Measurements from ENCODE around the gene AGBL4.
"Not testable (repeated sequence)": the region's sequence is repeated elsewhere in the genome, so short reads cannot be mapped to it uniquely, and the experiment has no call there.

AGBL4 gene

GRCh38 chr1:49346767-49347349 is 676.9 kb downstream of the AGBL4 start:
- WGBS: 83% methylated on average over 2 of the region's 2 CpGs
- H3K9me3 ChIP-seq (ENCODE audit: insufficient read depth, low read depth, low read length): peaks cover 85% of the 10 kb centered on the region
- no peaks in the 10 kb centered on the region for H3K4me1 ChIP-seq (ENCODE audit: insufficient read depth, low read length)
- no peaks in the 10 kb centered on the region for H3K36me3 ChIP-seq (ENCODE audit: insufficient read depth, low read length)
- H3K4me3 ChIP-seq (ENCODE audit: low read length): no peak overlapping the region
- no peak overlapping the region for H3K27ac ChIP-seq (ENCODE audit: low read depth, low read length)
- no peaks in the 10 kb centered on the region for H3K27me3 ChIP-seq (ENCODE audit: insufficient read depth, low read length)
- H3K9ac ChIP-seq (ENCODE audit: low read depth, low read length): no peak overlapping the region

GRCh38 chr1:49340576-49340975 is 683.2 kb downstream of the AGBL4 start:
- Histone ChIP-seq H3K9me3 (ENCODE audit: insufficient read depth, low read depth, low read length) (peaks cover 95% of the 10 kb centered on the region), H3K4me1 (ENCODE audit: insufficient read depth, low read length) (no peaks in the 10 kb centered on the region), H3K9ac (ENCODE audit: low read depth, low read length) (no peak overlapping the region), H3K4me3 (ENCODE audit: low read length) (no peak overlapping the region), H3K36me3 (ENCODE audit: insufficient read depth, low read length) (no peaks in the 10 kb centered on the region), H3K27me3 (ENCODE audit: insufficient read depth, low read length) (no peaks in the 10 kb centered on the region), H3K27ac (ENCODE audit: low read depth, low read length) (no peak overlapping the region)
- 85% methylated on average over 2 of the region's 2 CpGs for WGBS

DNA sequence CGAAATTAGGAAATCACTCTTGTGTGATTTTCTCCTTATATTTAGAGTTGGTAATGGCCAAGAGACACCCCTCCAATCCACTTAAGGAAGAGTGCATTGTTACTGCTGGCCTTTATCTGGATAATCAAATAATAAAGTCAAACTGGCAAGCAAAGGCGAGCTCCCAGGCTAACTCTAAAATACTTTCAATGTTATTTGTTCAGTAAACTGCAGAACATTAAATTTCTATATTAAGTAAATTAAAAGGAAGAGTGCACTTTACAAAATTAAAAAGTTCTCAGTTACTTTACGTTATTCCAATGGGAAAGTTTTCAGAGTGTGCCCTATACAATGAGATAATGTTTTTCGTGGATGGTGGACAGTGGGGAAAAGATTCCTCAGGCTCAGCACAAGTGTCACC is 684.7 kb downstream of the AGBL4 start:
- 69% methylated on average over 2 of the region's 4 CpGs for WGBS
- Histone ChIP-seq H3K4me1 (ENCODE audit: insufficient read depth, low read length) (no peaks in the 10 kb centered on the region), H3K27me3 (ENCODE audit: insufficient read depth, low read length) (no peaks in the 10 kb centered on the region), H3K27ac (ENCODE audit: low read depth, low read length) (no peak overlapping the region), H3K9ac (ENCODE audit: low read depth, low read length) (no peak overlapping the region), H3K36me3 (ENCODE audit: insufficient read depth, low read length) (no peaks in the 10 kb centered on the region), H3K9me3 (ENCODE audit: insufficient read depth, low read depth, low read length) (peaks cover 93% of the 10 kb centered on the region), H3K4me3 (ENCODE audit: low read length) (no peak overlapping the region)

GRCh38 chr1:49337251-49337650 is 686.5 kb downstream of the AGBL4 start:
- H3K9ac ChIP-seq (ENCODE audit: low read depth, low read length): no peak overlapping the region
- peaks cover 89% of the 10 kb centered on the region for H3K9me3 ChIP-seq (ENCODE audit: insufficient read depth, low read depth, low read length)
- H3K27me3 ChIP-seq (ENCODE audit: insufficient read depth, low read length): no peaks in the 10 kb centered on the region
- no peaks in the 10 kb centered on the region for H3K4me1 ChIP-seq (ENCODE audit: insufficient read depth, low read length)
- H3K36me3 ChIP-seq (ENCODE audit: insufficient read depth, low read length): no peaks in the 10 kb centered on the region
- no peak overlapping the region for H3K27ac ChIP-seq (ENCODE audit: low read depth, low read length)
- WGBS: 90% methylated on average over 1 of the region's 1 CpG
- no peak overlapping the region for H3K4me3 ChIP-seq (ENCODE audit: low read length)

DNA sequence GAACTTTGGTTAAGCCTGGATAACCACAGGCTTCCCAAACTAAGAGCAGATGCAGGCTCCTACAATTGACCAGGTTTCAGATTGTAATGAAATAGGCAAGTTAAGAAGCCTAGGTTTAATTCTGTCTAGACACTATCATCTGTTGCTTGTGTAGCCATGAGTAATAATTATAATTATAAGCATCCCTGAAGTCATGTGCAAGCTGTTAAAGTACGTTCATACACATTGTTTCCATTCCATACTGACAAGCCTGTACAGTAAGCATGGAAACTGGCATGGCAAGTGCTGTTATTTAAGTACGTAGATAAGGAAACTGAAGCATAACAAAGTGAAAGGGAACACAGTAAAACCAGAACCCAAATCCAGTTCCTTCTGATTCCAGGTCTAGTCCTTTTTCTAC is 689.8 kb downstream of the AGBL4 start:
- Histone ChIP-seq H3K36me3 (ENCODE audit: insufficient read depth, low read length) (no peaks in the 10 kb centered on the region), H3K27me3 (ENCODE audit: insufficient read depth, low read length) (no peaks in the 10 kb centered on the region), H3K4me1 (ENCODE audit: insufficient read depth, low read length) (no peaks in the 10 kb centered on the region), H3K27ac (ENCODE audit: low read depth, low read length) (no peak overlapping the region), H3K9me3 (ENCODE audit: insufficient read depth, low read depth, low read length) (peaks cover 81% of the 10 kb centered on the region), H3K9ac (ENCODE audit: low read depth, low read length) (no peak overlapping the region), H3K4me3 (ENCODE audit: low read length) (no peak overlapping the region)
- 100% methylated on average over 1 of the region's 2 CpGs for WGBS

DNA sequence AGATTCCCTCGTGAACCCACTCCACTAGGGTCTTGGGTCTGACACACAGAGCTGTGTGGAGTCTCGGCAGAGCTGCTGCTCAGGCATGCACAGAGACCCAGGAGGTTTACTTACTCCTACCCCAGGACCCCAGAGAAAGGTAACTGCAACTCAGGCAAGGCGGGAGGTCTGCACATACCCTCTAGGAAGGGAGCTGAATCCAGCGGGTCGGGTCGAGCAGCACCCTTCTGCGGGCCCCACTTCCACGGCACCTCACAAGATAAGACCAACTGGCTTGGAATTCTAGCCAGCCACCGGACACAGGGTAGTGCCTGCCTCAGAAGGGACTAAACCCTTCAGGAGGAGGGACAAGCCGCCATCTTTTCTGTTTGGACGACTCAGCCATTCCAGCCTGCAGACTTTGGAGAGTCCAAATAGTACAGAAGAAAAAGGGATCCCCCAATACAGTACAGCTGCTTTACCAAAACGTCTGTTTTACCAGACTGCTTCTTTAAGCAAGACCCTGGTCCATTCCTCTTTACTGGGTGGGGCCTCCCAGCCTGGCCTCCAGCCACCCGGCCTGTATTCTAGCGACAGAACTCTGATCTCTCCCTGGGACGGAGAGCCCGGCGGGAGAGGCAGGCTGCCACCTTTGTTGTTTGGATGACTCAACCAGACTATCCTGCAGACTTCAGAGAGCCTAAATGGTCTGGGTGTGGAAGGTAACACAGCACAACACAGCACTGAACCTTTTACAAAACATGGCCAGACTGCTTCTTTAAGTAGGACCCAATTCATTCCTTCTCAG is 692.5 kb downstream of the AGBL4 start:
- Histone ChIP-seq H3K27ac (ENCODE audit: low read depth, low read length) (no peak overlapping the region), H3K27me3 (ENCODE audit: insufficient read depth, low read length) (no peaks in the 10 kb centered on the region), H3K4me1 (ENCODE audit: insufficient read depth, low read length) (no peaks in the 10 kb centered on the region), H3K36me3 (ENCODE audit: insufficient read depth, low read length) (no peaks in the 10 kb centered on the region), H3K9me3 (ENCODE audit: insufficient read depth, low read depth, low read length) (peaks cover 82% of the 10 kb centered on the region), H3K4me3 (ENCODE audit: low read length) (no peak overlapping the region), H3K9ac (ENCODE audit: low read depth, low read length) (no peak overlapping the region)
- WGBS: 80% methylated on average over 17 of the region's 17 CpGs

DNA sequence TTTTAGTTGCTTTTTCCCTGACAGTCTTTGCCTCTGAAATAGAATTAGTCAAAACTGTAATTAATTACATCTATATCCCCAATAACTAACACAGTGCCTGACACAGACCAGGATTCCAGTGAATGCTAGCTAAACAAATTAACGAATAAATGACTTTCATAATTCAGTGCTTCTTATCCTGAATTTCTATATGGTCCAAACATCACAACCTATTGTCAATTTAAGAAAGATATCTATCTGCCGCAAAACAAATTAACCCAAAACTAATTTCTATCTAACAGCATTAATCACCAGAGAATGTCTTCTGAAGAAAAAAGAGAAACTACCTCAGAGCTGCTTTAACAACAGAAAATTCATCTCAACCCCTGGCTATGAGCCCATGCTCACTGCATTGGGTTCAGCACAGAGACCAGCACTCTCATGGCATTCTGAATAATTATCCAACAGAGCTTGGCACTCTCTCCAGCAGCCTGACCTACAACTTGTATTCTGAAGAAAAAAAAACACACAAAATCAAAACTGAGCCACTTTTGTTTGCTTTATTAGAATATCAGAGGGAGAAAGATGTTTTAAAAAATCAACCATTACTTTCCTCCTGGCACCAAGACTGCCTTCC is 699.7 kb downstream of the AGBL4 start:
- peaks cover 90% of the 10 kb centered on the region for H3K9me3 ChIP-seq (ENCODE audit: insufficient read depth, low read depth, low read length)
- no peaks in the 10 kb centered on the region for H3K27me3 ChIP-seq (ENCODE audit: insufficient read depth, low read length)
- H3K4me1 ChIP-seq (ENCODE audit: insufficient read depth, low read length): no peaks in the 10 kb centered on the region
- no peak overlapping the region for H3K4me3 ChIP-seq (ENCODE audit: low read length)
- 77% methylated on average over 2 of the region's 2 CpGs for WGBS
- no peak overlapping the region for H3K27ac ChIP-seq (ENCODE audit: low read depth, low read length)
- no peaks in the 10 kb centered on the region for H3K36me3 ChIP-seq (ENCODE audit: insufficient read depth, low read length)
- H3K9ac ChIP-seq (ENCODE audit: low read depth, low read length): no peak overlapping the region

DNA sequence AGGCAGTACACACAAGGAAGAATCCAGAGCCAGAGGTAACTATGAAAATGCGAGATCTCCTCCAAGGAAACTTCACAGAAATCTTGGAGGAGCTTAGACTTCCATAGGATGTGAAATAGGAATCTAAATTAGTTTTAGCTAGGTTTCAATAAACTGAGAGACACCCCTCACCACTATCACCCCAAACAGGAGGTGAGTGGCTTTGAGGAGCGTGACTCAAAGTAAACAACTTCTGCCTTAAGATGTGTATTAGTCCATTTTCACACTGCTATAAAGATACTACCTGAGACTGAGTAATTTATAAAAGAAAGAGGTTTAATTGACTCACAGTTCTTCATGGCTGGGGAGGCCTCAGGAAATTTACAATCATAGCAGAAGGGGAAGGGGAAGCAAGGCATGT is 703.3 kb downstream of the AGBL4 start:
- WGBS: 58% methylated on average over 1 of the region's 2 CpGs
- not testable (repeated sequence) for H3K27ac ChIP-seq (ENCODE audit: low read depth, low read length); H3K27me3 ChIP-seq (ENCODE audit: insufficient read depth, low read length); H3K4me3 ChIP-seq (ENCODE audit: low read length); H3K4me1 ChIP-seq (ENCODE audit: insufficient read depth, low read length); H3K9ac ChIP-seq (ENCODE audit: low read depth, low read length); H3K36me3 ChIP-seq (ENCODE audit: insufficient read depth, low read length)
- peaks cover 88% of the 10 kb centered on the region for H3K9me3 ChIP-seq (ENCODE audit: insufficient read depth, low read depth, low read length)

DNA sequence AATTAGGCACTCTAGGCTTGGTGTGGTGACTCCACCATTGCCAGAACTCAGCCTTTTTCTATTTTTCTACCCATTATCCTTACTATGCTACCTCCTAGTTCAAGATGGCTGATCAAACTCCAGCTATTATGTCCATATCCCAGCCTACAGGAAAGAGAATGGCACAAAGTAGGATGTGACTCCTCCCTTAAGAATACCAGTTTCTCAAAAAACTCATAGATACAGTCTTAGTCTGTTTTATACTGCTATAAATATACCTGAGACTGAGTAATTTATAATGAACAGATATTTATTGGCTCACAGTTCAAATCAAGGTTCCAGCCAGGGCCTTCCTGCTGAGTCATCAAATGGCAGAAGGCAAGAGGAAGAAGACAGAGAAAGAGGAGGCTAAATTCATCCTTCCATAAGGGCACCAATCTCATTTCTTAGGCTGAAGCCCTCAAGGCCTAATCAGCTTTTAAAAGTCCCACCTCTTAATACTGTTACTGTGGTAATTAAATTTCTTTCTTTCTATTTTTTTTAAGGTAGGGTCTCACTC is 704.3 kb downstream of the AGBL4 start:
- Histone ChIP-seq H3K27ac (ENCODE audit: low read depth, low read length) (no peak overlapping the region), H3K9ac (ENCODE audit: low read depth, low read length) (no peak overlapping the region), H3K9me3 (ENCODE audit: insufficient read depth, low read depth, low read length) (peaks cover 87% of the 10 kb centered on the region), H3K27me3 (ENCODE audit: insufficient read depth, low read length) (no peaks in the 10 kb centered on the region), H3K4me3 (ENCODE audit: low read length) (no peak overlapping the region), H3K36me3 (ENCODE audit: insufficient read depth, low read length) (no peaks in the 10 kb centered on the region), H3K4me1 (ENCODE audit: insufficient read depth, low read length) (no peaks in the 10 kb centered on the region)

DNA sequence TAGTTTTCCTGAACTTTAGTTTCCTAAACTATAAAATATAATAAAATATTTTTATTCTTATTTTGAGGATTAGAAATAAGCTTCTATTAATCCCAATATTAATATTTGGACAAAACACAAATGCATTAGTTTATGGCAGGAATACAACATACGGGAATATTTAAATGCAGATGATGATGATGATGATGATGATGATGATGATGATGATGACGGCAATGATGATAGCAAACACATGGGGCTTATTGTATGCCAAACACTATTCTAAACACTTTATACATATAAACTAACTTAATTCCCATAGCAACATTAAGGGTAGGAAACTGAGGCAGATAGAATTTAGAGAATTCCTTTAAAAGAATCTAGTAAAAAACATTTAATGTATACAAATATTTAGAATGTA is 705.5 kb downstream of the AGBL4 start:
- H3K27ac ChIP-seq (ENCODE audit: low read depth, low read length): no peak overlapping the region
- peaks cover 81% of the 10 kb centered on the region for H3K9me3 ChIP-seq (ENCODE audit: insufficient read depth, low read depth, low read length)
- 86% methylated on average over 1 of the region's 2 CpGs for WGBS
- H3K36me3 ChIP-seq (ENCODE audit: insufficient read depth, low read length): no peaks in the 10 kb centered on the region
- no peak overlapping the region for H3K4me3 ChIP-seq (ENCODE audit: low read length)
- no peaks in the 10 kb centered on the region for H3K27me3 ChIP-seq (ENCODE audit: insufficient read depth, low read length)
- H3K4me1 ChIP-seq (ENCODE audit: insufficient read depth, low read length): no peaks in the 10 kb centered on the region
- H3K9ac ChIP-seq (ENCODE audit: low read depth, low read length): no peak overlapping the region

GRCh38 chr1:49307457-49307856 is 716.3 kb downstream of the AGBL4 start:
- H3K36me3 ChIP-seq (ENCODE audit: insufficient read depth, low read length): no peaks in the 10 kb centered on the region
- no peaks in the 10 kb centered on the region for H3K4me1 ChIP-seq (ENCODE audit: insufficient read depth, low read length)
- H3K27ac ChIP-seq (ENCODE audit: low read depth, low read length): no peak overlapping the region
- no peak overlapping the region for H3K9ac ChIP-seq (ENCODE audit: low read depth, low read length)
- no peaks in the 10 kb centered on the region for H3K27me3 ChIP-seq (ENCODE audit: insufficient read depth, low read length)
- H3K9me3 ChIP-seq (ENCODE audit: insufficient read depth, low read depth, low read length): peaks cover 78% of the 10 kb centered on the region
- no peak overlapping the region for H3K4me3 ChIP-seq (ENCODE audit: low read length)
